Dermis microvascular lymphatic vessel endothelial cell (primary cell): ENCODE results near the gene MRPL37. TPM values are rescaled to one million over a fixed set of nuclear protein-coding genes. Genes with fewer than 3 reads are reported as not detected.

Source experiments
- DNase-seq, 2 donors: peaks; one replicate each; pipeline versions ENCODE4 v3.0.0 to v3.0.0-alpha.2; 2010; ENCODE audit warnings: low read depth in 2 of 2
- total RNA-seq: library from RNA; depleted of rRNA; stranded (reverse); fragments of >200 nt; gene quantifications from 2 replicates; pipeline ENCODE4 v1.2.1, GENCODE V29; 2014

Gene MRPL37
- total RNA-seq, 1 donor from 2014 or later: 48.5 TPM

- DNase-seq: no peak
Measured at GRCh38 chr1:54239631-54240031, 39.7 kb downstream of the MRPL37 start.

- DNase-seq: no peak
Measured at GRCh38 chr1:54240741-54241335, 40.9 kb downstream of the MRPL37 start.

GRCh38 chr1:54241364-54241763 lies 41.4 kb downstream of the MRPL37 start:
- no peak for DNase-seq

GRCh38 chr1:54243022-54243421 lies 43.1 kb downstream of the MRPL37 start:
- no peak for DNase-seq

- DNase-seq: no peak
Measured at GRCh38 chr1:54244655-54245054, 44.7 kb downstream of the MRPL37 start.

GRCh38 chr1:54245501-54245900 lies 45.5 kb downstream of the MRPL37 start:
- DNase-seq: peak in 1 of 2 donors; percentile 43

GRCh38 chr1:54246116-54246721 lies 46.3 kb downstream of the MRPL37 start:
- no peak for DNase-seq

- no peak for DNase-seq
Measured at GRCh38 chr1:54247863-54248515, 48.0 kb downstream of the MRPL37 start.

- DNase-seq: peak in 1 of 2 donors; percentile 21
Measured at GRCh38 chr1:54248966-54249365, 49.0 kb downstream of the MRPL37 start.

- peak; percentile 48 to 83 for DNase-seq
Measured at GRCh38 chr1:54249819-54250435, 50.0 kb downstream of the MRPL37 start.

- DNase-seq: no peak
Measured at GRCh38 chr1:54250670-54251069, 50.7 kb downstream of the MRPL37 start.

- DNase-seq: no peak
Measured at GRCh38 chr1:54252371-54252936, 52.5 kb downstream of the MRPL37 start.

GRCh38 chr1:54253480-54253879 lies 53.5 kb downstream of the MRPL37 start:
- DNase-seq: peak; percentile 29 to 87

- peak; percentile 89 to 94 for DNase-seq
Measured at GRCh38 chr1:54254055-54254454, 54.1 kb downstream of the MRPL37 start.

- DNase-seq: peak in 1 of 2 donors; percentile 57
Measured at GRCh38 chr1:54255026-54255702, 55.2 kb downstream of the MRPL37 start.

- no peak for DNase-seq
Measured at GRCh38 chr1:54256522-54257345, 56.8 kb downstream of the MRPL37 start.

GRCh38 chr1:54257346-54257620 lies 57.3 kb downstream of the MRPL37 start:
- no peak for DNase-seq

- no peak for DNase-seq
Measured at GRCh38 chr1:54257876-54258275, 57.9 kb downstream of the MRPL37 start.

GRCh38 chr1:54259546-54260140 lies 59.7 kb downstream of the MRPL37 start:
- no peak for DNase-seq

GRCh38 chr1:54260810-54261209 lies 60.8 kb downstream of the MRPL37 start:
- no peak for DNase-seq

GRCh38 chr1:54262244-54262643 lies 62.3 kb downstream of the MRPL37 start:
- no peak for DNase-seq
